Activated CD8-positive, alpha-beta memory T cell treated with anti-CD3 and anti-CD28 coated beads, Interleukin-2, amount 50 U/mL, for 1 hour (primary cell): ENCODE measurements around the gene PDCD2L.
"Not testable (repeated sequence)": the region's sequence is repeated elsewhere in the genome, so short reads cannot be mapped to it uniquely, and the experiment has no call there.

ENCODE experiments used
- DNase-seq: peaks from one replicate; pipeline ENCODE4 v3.0.0-alpha.2; 2020; ENCODE audit errors: extremely low read depth

The PDCD2L gene

DNA sequence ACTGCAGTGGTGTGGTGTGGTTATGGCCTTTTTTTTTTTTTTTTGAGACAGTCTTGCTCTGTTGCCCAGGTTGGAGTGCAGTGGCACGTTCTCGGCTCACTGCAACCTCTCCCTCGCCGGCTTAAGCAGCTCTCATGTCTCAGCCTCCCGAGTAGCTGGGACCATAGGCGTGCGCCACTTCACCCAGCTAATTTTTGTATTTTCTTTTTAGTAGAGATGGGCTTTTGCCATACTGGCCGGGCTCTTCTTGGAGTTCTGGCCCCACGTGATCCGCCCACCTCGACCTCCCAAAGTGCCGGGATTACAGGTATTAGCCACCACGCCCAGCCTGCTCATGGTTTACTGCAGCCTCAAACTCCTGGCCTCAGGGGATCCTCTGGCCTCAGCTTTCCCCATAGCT is 7.0 kb downstream of the PDCD2L start:
- no peak for DNase-seq

DNA sequence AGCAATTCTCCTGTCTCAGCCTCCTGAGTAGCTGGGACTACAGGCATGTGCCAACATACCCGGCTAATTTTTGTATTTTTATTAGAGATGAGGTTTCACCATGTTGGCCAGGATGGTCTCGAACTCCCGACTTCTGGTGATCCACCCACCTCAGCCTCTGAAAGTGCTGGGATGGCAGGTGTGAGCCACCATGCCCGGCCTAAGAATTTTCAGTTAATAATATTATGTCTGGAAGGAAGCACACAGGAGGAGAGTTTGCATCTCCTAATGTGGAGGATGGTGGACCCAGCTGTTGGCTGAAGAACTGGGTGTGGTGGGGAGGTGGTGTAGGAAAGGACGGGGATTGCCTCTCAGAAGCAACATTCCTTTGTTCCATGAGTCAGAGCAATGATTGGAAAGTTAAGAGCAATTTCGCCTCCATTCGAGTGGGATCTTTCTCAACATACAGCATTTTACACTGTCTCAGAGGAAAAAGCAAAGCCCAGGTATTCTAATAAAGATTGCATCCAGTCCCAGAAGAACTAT is 11.9 kb downstream of the PDCD2L start:
- no peak for DNase-seq

DNA sequence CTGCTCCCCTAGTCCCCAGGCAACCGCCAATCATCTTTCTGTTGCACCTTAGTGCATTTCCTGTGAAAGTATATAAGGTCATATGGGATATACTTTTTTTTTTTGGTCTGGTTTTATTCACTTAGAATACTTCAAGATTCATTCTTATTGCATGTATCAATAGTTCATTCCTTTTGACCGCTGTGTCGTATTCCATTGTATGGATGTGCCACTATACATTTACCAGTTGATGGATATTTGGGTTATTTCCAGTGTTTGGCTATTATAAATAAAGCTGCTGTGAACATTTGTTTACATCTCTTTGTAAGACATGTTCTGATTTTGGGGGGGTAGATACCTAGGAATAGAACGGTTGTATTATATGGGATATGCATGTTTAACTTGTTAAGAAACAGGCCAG is 14.1 kb downstream of the PDCD2L start:
- DNase-seq, result no peak

DNA sequence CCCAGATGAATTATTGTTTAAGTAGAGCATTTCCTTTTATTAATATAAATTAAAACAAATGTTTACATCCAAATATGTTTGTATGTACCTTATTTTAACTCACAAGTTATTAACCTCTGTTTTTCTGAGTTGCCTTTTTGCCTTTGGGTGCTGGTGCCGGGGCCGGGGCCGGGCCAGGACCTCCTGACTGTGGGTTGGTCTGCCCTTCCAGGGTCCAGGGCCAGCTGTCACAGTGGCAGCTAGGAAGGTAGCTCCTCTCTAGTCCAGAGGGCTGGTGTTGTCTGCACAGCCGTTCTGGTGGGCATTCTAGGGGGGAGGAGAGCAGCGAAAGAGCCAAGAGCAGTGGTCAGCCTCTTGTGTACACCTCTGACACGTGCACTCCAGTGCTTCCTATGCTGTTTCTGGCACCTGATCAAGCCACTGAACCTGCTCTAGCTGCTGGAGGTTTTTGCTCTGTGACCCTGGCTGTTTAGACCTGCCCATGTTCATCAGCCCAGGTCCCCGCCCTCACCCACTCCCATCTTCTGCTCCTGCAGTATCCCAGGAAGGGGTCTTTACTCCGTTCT is 22.0 kb downstream of the PDCD2L start:
- no peak for DNase-seq

DNA sequence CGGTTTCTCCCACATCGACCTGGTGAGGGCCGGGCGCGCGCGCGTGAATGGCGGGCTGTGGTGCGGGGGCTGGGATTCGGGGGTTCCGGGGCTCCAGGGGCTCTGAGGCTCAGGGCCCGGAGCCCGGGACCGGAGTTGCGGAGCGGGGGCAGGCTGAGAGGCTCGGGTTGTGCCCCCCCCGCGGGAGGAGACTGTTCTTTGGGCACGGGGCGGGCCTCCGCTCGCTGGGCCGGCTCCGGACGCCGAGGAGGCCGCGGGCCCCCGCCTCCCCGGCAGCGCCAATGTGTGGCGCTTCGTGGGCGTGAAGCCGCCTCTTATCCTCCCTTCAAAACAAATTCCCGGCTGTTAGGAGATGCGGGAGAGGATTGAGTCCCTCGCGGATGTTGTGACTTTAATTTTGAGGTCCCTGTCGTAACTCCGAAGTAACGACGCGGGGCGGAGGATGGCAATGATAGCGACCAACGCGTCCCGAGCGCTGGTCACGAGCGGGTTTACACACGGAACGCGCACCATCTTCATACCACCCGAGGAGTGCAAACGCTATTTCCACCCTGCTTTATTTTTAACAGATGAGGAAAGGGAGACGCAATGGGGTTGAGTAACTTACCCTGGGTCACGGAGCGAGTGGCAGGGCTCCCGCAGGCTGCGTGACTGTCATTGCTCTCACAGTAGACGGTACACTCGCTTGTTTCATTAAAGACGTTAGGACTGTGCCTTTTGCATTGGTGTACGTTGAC is 24.5 kb downstream of the PDCD2L start:
- DNase-seq, result no peak

DNA sequence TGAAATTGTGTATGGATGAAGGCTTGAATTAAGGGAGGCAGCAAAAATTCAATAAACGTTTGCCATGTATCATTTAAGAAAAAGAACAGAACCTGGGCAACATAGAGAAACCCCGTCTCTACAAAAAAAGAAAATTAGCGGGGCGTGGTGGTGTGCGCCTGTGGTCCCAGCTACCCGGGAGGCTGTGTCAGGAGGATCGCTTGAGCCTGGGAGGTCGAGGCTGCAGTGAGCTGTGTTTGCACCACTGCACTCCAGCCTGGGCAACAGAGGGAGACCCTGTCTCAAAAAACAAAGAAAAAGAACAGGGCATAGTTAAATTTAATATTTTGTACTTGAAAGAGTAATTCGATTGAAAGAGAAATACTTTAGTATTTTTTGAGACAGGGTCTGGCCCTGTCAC is 25.4 kb downstream of the PDCD2L start:
- no peak for DNase-seq

DNA sequence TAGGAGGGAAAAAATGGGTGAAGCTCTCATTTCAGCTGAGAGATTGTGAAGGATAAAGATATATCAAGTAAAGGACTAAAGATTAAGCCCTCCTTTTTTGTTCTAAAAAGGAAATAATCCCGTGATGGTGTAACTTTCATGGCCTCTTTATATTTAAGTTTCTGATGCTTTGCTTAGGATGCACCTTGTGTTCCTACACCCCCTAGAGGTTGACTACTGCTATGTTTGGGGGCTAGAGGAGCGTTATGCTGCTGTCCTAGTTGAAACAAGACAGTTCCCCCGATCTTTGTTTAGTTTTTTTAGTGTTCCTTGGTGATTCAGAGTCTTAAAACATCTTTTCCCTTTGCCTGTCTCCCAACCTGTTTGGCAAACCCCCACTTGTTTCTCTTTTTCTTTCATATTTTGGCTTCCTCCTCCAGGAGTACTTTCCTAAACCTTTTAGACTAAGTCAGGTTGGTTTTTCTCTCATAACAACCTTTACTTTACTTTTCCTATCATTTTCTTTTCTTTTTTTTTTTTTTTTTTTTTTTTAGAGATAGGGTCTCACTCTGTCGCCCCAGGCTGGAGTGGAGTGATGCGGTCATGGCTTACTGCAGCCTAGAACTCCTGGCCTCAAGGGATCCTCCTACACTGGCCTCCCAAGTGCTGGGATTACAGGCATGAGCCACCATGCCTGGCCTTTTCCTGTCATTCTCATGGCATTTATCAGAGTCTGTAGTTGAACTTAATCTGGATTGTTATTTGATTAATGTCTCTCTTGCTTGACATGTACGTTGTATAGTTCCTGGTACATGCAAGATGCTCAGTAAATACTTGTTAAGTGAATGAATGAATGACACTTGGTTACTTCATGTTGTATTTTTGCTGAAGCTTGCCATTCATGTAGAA is 26.8 kb downstream of the PDCD2L start:
- DNase-seq, result no peak

DNA sequence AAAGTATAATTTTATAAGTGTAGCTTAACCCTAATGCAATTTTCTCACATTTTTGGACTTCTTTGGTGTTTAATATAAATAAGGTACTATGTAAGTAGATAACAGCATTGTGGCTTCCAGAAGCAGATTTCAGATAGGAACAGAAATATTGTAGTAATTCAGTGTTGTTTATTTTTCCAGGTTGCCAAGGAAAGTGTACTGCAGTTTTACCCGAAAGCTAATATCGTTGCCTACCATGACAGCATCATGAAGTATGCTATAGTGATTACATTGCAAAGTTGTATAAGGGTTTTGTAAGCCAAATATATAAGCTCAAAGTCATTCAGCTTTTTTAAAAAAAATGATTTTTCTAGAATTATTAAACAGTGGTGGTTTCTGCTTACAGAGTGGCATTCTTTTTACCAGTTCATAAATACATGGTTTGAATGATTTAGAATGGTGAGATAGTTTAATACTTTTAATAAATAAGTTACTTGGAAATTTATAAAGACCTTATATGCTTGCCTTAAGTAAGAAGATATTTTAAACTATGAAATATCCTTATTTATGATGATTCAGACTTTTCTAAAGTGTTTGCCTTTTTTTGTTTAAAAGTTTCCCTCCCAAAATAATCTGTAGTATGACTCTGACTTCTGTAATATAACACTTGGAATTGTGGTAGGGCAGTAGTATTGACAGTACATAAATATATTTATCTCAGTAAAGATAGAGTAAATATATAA is 27.6 kb downstream of the PDCD2L start:
- DNase-seq, result no peak

DNA sequence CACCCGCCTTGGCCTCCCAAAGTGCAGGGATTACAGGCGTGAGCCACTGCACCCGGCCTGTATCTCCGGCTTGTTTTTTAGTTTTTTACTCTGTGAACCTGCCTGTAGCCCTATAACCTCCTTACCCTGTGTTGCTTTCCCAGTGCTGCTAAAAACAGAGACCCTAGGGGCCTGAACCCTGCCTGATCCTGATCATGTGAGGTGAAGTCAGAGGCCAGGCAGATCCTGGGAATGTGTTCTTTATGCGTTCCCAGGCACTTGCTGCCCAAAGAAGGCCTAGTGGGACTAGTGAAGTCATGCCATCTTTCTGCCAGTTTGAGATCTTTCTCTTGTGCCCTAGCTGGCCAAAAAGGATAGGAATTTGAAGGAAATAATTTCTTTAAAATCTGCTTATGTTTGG is 28.6 kb downstream of the PDCD2L start:
- no peak for DNase-seq

DNA sequence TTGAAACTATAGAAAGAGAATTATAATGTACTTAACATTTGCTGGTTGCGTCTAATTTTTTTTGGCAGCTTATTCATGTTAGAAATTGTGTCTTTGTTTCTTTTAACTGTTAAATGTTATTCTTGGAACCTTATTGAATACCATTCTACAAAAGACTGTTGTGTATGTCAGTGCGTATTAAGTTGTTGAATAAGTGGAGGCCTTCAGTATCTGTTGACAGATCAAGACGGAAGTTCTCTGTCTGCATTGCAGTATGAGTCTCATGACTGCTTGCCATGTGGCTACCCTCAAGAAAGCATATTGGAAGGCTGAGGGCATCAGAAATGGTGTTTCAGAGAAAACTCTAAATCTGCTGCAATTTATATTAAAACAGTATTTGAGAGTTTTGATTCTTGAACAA is 32.5 kb downstream of the PDCD2L start:
- DNase-seq, result no peak

DNA sequence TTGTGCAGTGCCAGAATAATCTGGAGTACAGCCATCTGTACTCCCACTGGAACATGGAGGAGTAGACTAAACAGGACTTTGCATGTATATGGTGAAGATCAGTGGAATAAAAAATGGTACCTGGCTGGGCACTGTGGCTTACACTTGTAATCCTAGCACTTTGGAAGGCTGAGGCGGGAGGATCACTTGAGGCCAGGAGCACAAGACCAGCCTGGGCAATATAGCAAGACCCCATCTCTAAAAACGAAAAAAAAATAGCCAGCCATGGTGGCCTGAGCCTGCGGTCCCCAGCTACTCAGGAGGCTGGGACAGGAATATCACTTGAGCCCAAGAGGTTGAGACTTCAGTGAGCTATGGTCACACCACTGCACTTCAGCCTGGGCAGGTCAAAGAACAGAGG is 44.0 kb downstream of the PDCD2L start:
- DNase-seq, result no peak

DNA sequence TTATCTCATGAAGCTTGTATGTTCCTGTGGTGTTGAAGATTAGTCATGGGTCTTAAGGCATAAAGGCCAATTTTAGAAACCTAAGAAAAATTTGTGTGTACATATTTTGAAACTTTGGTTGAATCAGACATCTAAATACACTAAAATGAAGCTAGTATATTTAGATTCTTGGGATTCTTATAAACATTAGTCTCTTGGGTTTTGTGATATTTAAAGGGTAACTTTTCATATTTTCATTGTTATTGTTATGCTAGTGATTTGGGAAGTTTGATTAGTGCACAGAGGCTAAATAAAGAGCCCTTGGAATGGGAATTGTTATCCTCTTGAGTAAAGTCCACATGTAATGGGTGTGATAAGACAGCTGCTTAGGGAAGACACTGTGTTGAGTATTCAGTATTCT is 48.5 kb downstream of the PDCD2L start:
- DNase-seq, result no peak

DNA sequence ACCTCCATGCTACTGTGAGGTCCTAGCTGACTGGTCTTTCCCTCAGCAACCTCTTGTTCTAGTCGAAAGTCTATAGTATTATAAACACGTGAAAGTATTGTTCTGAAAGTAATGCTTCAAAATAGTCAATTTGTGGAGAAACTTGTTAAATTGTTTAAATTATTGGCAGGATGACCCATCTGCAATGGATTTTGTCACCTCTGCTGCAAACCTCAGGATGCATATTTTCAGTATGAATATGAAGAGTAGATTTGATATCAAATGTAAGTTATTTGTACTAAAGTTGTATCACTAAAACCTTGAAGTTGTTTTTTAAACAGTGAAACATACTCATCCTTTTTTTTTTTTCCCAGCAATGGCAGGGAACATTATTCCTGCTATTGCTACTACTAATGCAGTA is 49.9 kb downstream of the PDCD2L start:
- DNase-seq, result no peak

DNA sequence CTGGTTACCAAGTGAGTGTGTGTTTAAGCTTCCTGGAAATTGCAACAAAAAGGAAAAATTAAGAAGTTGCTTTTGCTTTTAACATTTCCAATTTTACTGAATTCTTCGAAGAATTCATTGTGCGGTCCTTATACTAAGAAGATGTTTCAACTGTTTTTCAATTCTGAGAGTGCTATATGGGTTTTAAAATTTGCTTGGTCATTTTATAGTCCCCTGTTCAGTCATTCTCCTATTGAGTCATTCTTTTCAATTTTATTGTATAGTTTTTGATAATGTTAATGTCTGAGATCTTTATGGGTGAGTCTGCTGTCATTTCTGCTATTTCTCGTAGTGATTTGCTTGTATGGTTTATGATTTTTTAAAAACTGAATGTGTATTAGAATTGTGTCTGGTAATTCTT is 50.5 kb downstream of the PDCD2L start:
- DNase-seq, result no peak

DNA sequence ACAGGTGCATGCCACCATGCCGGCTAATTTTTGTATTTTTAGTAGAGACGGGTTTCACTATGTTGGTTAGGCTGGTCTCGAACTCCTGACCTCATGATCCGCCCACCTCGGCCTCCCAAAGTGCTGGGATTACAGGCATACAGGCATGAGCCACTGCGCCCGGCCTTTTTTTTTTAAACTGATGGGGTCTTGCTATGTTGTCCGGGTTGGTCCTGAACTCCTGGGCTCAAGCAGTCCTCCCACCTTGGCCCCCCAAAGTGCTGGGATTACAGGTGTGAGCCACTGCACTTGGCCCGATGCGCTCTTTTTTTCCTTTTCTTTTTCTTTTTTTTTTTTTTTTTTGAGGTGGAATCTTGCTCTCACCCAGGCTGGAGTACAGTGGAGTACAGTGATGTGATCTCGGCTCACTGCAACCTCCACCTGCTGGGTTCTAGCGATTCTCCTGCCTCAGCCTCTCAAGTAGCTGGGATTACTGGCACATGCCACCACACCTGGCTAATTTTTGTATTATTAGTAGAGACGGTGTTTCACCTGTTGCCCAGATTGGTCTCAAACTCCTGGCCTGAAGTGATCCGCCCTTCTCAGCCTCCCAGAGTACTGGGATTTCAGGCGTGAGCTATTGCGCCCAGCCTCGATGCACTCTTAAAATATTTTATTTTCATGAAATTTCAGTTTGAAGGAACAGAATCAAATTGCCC is 51.7 kb downstream of the PDCD2L start:
- not testable (repeated sequence) for DNase-seq

DNA sequence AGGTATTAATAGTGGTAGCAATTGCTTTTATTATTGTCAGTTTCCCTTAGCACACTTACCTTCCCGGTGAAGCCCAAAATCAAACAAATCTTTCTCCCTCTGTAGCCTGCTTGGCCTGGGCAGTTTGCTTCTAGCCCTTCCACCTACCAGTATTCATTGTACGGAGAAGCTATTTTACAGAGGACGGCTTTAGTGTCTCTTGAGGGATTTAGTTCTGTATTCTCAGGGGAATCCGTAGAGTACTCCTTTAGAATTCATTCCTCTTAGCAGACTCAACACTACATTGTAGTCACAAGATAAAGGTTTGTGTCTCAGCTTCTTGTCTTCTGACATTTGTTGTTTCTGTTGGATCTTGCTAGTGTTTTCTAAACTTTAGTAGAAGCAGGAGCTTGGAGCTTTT is 53.2 kb downstream of the PDCD2L start:
- no peak for DNase-seq

DNA sequence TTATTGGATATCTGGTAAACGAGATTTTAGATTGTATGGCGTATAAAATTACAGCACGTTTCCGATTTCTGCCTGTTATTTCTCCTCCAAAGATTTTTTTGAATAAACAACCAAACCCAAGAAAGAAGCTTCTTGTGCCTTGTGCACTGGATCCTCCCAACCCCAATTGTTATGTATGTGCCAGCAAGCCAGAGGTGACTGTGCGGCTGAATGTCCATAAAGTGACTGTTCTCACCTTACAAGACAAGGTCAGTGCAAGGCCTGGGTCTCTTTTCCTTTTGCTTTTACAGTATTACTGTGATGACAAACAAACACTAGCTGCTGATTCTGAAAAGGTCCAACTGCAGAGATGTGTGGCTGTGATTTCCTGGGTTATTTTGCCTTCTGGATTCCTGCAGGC is 54.5 kb downstream of the PDCD2L start:
- DNase-seq, result no peak

DNA sequence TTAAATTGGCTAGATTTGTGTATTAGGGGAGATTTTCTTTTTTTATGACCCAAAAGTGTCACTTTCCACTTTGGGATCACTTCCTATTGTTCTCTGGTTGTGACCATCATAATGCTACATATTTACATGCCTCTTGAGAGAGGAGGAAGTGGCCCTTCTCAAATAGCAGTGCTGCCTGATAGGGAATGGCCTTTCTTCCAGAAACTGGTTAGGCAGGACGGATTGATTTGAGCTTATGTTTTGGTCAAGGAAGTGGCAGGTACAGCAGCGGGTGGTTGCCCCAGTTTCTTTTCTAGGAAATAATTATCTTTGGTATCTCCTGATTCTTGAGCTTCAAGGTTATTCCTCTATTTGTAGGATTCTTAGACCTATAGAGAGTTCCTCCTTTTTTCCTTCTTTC is 55.4 kb downstream of the PDCD2L start:
- no peak for DNase-seq

DNA sequence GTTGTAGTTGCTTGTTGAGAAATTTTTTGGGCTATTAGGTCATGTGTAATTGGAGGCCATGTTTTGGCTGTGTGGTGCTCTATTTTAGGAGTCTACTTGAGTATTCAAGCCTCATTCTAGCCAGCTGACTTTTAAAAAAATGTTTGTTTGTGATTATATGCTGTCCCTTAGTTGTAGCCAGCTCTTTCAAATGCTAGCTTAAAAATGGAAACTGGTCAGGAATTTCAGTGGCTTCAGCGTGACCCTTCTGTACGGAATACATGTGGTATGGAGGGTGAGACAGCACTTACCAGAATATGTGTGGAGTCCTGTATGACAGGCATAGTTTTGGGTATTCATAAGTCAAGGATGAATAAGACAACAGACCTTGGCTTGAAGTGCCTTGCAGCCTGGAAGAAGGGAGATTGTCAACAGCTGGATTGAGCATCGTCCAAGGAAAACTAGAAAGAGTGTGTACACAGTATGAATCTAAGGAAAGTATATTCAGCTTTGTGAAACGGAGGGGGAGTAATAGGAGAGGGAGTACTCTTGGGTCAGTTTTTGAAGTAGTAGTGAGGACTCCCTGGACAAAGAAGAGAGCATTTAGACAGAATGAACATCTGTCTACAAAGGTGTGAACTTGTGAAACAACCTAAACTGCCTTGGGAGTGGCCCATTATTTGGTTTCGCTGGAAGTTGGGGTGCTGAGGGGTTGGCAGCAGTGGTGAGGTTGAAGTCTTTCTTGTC is 57.3 kb downstream of the PDCD2L start:
- no peak for DNase-seq

DNA sequence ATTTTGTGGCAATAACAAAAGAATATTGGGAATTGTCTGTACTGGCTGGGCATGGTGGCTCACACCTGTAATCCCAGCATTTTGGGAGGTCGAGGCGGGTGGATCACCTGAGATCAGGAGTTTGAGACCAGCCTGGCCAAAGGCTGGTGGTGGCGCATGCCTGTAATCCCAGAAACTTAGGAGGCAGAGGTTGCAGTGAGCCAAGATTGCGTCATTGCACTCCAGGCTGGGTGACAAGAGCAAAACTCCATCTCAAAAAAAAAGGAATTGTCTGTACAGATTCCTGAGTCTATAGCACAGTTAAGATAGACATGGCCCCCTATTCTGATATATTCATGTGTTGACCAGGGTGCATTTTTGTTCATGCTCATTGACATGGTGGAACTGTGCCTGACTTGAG is 60.6 kb downstream of the PDCD2L start:
- not testable (repeated sequence) for DNase-seq

DNA sequence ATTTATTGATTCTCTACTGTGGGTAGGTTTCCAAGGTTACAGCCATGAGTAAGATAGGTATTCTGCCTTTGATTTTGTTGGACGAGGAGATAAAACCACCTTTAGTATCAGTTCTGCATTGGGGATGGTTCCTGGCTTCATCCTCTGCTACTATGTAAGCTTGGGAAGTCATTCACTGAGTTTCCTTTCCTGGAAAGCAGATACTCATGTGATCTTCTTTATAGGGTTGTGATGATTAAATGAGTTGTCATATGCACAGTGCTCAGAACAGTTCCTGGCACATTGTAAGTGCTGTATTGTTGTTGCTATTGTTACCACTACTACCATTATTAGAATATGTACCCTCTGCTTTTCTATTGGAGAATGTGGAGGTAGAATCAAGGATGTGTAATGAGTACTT is 64.2 kb downstream of the PDCD2L start:
- no peak for DNase-seq
